ENCODE data around the gene GPR146.

DNA sequence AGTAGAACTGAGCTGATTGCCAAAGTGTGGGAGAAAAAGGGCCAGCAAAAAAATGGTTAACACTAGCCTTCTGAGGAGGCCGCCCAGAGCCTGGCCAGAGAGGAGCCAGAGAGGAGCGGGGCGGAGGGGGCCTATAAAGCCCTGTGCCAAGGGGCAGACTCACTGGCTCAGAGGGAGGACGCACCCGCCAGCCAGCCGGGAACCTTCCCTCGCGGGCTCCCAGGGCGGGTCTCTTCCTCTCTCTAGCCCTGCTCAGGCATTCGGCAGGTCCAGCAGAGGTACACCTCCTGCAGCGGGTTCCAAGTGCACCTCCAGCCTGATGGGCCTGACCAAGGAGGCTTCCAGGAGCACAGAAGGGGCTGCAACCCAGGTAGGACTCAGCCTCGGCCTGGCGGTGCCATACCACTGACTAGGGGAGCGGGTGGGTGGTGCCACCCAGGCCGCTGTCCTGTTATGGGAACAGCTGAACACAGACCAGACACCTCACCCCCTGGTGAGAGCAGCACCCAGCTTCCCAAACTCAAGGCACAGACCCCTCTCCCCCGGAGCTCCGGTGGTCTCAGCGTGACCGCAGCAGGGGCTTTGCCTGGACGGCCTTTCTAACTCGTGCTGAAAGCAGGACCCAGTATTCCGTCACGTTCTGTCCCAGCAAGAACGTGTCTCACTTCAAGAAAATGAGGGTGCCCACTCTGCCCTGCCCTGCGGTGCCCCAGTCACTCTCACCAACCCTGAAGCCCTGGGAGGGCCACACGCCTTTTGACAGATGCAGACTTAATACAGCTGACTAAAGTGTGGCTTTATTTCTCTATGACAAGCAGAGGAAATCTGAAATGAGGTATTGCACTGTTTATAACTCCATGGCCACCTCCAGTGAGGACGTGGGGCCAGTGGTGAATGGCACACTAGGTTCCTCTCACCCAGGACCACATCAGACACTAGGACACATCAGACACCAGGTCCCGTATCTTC, 43.9 kb downstream of the GPR146 start, which contains the start of gene GPER1:
- TF ChIP-seq, protein P1, sequence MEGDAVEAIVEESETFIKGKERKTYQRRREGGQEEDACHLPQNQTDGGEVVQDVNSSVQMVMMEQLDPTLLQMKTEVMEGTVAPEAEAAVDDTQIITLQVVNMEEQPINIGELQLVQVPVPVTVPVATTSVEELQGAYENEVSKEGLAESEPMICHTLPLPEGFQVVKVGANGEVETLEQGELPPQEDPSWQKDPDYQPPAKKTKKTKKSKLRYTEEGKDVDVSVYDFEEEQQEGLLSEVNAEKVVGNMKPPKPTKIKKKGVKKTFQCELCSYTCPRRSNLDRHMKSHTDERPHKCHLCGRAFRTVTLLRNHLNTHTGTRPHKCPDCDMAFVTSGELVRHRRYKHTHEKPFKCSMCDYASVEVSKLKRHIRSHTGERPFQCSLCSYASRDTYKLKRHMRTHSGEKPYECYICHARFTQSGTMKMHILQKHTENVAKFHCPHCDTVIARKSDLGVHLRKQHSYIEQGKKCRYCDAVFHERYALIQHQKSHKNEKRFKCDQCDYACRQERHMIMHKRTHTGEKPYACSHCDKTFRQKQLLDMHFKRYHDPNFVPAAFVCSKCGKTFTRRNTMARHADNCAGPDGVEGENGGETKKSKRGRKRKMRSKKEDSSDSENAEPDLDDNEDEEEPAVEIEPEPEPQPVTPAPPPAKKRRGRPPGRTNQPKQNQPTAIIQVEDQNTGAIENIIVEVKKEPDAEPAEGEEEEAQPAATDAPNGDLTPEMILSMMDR (IDR thresholded peaks at IDR 0.05), result no peak
- TF ChIP-seq POLR2A (IDR thresholded peaks at IDR 0.05), result peak in 1 of 2 donors; percentile 86

Data from thyroid gland (tissue), 4 donors.